Testis (tissue), 3 donors: ENCODE data around the gene NOL4L. TPM values are rescaled to one million over a fixed set of nuclear protein-coding genes. Genes with fewer than 3 reads are reported as not detected.

Experiments used
- DNase-seq: peaks from one replicate; pipeline ENCODE4 v3.0.0-alpha.2; 2019
- H3K27ac ChIP-seq, 2 donors: fragments of 200-600 bp; sonication (generic); one replicate each; pipeline ENCODE4 v1.5.1; 2019
- H3K27me3 ChIP-seq: fragments of 200-600 bp; sonication (generic); one replicate; pipeline ENCODE4 v1.5.1; 2019
- H3K36me3 ChIP-seq: fragments of 200-600 bp; sonication (generic); one replicate; pipeline ENCODE4 v1.5.1; 2017; ENCODE audit warnings: low read depth; ENCODE audit errors: missing control alignments
- H3K4me1 ChIP-seq: fragments of 200-600 bp; sonication (generic); one replicate; pipeline ENCODE4 v1.5.1; 2019
- H3K4me3 ChIP-seq, 2 donors: fragments of 200-600 bp; sonication (generic); one replicate each; pipeline ENCODE4 v1.5.1; 2017 to 2019
- H3K9me3 ChIP-seq: fragments of 200-600 bp; sonication (generic); one replicate; pipeline ENCODE4 v1.5.1; 2017
- POLR2A ChIP-seq: fragments of 450-650 bp; IDR thresholded peaks from one replicate; pipeline ENCODE4 v1.6.1; 2017; ENCODE audit warnings: antibody characterized with exemption, mild to moderate bottlenecking, moderate library complexity
- WGBS, 2 donors: methylation state at CpG; one replicate each; pipeline ENCODE4 v1.1.5; 2018; 5-methylcytosine and 5-hydroxymethylcytosine counted together
- intact Hi-C: fragments of 100-400 bp; cut with DNase I; formaldehyde crosslinking; loops from one replicate; pipeline ENCODE4 v1.15.1; 2023; ENCODE audit warnings: low total_unique reads
- polyA plus RNA-seq: library from polyadenylated mRNA; stranded (reverse); fragments of 350-450 nt; fragmentation: Illumina TruSeq; extraction: RNeasy Lipid Tissue Mini Kit (QIAGEN cat#74804); gene quantifications from one replicate; pipeline ENCODE4 v1.2.3, GENCODE V29; 2014; ENCODE audit warnings: low read depth, low replicate concordance; ENCODE audit not compliant: insufficient read depth
- total RNA-seq, 2 donors: library from RNA; depleted of rRNA; stranded (reverse); fragments of >200 nt; gene quantifications; one replicate each; pipeline ENCODE4 v1.2.3, GENCODE V29; 2016
- TF ChIP-seq, protein P1 (sequence below), 3 experiments: fragments of 450-650 bp in 2 of 3; fragments of 200-600 bp in 1 of 3; sonication (generic) in 1 of 3; IDR thresholded peaks; one replicate each; pipeline ENCODE4 v1.5.1; 2016 to 2019; ENCODE audit warnings: antibody characterized with exemption in 3 of 3, mild to moderate bottlenecking in 2 of 3, moderate library complexity in 1 of 3

Gene NOL4L
- total and polyA plus RNA-seq, 3 donors from 2014 or later, result 100.0 to 129 (median 115) TPM

DNA sequence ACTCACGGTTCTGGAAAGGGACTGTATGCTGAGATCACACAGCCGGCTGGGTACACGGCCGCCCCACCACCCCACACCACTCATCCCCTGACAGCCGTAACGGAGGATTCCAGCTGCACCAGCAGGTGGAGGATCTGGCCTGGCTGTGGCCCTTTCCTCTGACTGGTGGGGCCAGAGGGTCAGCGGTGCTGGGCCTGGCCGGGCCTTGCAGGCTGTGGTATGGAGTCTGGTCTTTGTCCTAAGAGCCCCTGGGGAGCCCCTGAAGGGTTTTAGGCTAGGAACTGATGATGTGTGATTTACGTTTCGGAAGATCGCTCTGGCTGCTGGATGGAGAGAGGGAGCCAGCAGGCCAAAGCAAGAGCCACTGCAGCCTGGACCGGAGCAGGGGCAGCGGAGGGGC is 26.6 kb downstream of the NOL4L start:
- intact Hi-C loops, result no loop called here
- no peaks in the 10 kb centered on the region for H3K36me3 ChIP-seq
- WGBS, 2 donors, result 82 to 100% methylated on average over 1 to 13 of the region's 13 CpGs
- H3K27me3 ChIP-seq, result no peaks in the 10 kb centered on the region
- H3K9me3 ChIP-seq, result no peaks in the 10 kb centered on the region
- H3K27ac ChIP-seq, result no peak overlapping the region
- TF ChIP-seq, protein P1, sequence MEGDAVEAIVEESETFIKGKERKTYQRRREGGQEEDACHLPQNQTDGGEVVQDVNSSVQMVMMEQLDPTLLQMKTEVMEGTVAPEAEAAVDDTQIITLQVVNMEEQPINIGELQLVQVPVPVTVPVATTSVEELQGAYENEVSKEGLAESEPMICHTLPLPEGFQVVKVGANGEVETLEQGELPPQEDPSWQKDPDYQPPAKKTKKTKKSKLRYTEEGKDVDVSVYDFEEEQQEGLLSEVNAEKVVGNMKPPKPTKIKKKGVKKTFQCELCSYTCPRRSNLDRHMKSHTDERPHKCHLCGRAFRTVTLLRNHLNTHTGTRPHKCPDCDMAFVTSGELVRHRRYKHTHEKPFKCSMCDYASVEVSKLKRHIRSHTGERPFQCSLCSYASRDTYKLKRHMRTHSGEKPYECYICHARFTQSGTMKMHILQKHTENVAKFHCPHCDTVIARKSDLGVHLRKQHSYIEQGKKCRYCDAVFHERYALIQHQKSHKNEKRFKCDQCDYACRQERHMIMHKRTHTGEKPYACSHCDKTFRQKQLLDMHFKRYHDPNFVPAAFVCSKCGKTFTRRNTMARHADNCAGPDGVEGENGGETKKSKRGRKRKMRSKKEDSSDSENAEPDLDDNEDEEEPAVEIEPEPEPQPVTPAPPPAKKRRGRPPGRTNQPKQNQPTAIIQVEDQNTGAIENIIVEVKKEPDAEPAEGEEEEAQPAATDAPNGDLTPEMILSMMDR (IDR thresholded peaks at IDR 0.05), result no peak
- TF ChIP-seq POLR2A, result no peak
- peaks cover 28% of the 10 kb centered on the region for H3K4me1 ChIP-seq
- no peak overlapping the region for H3K4me3 ChIP-seq
- DNase-seq, result no peak

DNA sequence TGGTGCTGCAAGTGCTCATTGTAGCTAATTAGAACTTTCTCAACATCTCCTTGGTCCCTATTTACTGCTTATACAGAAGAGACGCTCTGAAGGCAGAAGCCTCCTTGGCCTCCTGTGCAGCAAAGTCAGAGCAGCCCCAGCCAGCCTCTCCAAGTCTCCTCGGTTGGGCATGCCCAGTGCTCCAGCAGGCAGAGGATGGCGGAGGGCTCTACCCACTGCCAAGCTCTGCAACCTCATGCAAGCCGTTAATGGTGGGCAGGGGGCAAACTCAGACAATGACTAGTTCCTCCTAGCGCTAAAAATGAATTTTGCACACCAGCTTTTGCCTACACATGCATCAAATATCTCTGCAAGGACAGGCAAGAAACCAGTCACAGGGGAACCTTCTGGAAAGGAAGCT is 27.8 kb downstream of the NOL4L start:
- 62 to 90% methylated on average over 5 of the region's 5 CpGs for WGBS, 2 donors
- H3K27me3 ChIP-seq, result no peaks in the 10 kb centered on the region
- no peak overlapping the region for H3K27ac ChIP-seq
- no peaks in the 10 kb centered on the region for H3K9me3 ChIP-seq
- H3K36me3 ChIP-seq, result no peaks in the 10 kb centered on the region
- TF ChIP-seq, protein P1 (IDR thresholded peaks at IDR 0.05), result no peak
- intact Hi-C loops, result no loop called here
- no peak overlapping the region for H3K4me3 ChIP-seq
- no peak for DNase-seq
- peaks cover 24% of the 10 kb centered on the region for H3K4me1 ChIP-seq

DNA sequence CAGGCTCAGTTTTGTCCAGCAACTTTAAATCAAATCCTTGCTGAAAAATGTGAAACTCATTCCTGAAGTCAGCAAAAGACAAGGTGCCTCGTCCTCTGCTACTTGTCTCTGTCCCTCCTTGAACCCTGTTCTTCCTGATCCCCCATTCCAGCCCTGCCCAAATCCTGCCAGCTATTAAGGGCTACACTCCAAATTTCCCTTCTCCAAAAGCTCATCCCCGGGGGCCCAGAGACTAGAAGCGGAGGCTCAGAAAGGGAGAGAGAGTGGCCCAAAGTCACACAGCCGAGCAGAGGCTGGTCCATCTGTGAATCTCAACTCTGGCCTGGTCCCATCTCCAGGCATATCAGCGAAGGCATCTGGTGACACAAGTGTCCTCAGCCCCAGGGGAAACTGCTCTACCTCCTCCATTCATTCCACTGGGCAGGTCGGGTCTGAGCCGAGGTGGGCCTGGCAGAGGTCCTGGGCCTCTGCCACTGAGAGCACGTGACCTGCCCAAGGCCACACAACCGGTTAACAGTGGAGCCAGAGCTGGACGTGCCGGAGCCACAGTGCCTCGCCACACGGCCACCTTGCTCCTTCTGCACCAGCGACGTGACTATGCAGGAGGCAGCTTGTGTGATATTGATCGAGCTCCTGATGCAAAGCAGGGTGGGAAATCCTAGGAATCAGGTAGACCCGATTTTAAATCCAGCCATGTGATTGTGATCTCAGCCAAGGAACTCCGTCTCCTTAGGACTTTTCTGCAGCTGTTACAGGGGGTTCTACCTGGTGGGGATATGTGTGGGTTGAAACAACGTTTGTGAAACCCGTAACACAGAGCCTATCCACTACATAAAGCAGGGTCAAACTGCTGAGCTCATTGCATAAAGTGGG is 28.6 kb downstream of the NOL4L start:
- Histone ChIP-seq H3K4me3 (no peak overlapping the region), H3K4me1 (peaks cover 18% of the 10 kb centered on the region), H3K9me3 (no peaks in the 10 kb centered on the region), H3K27me3 (no peaks in the 10 kb centered on the region), H3K27ac (no peak overlapping the region), H3K36me3 (no peaks in the 10 kb centered on the region)
- intact Hi-C loops, result no loop called here
- DNase-seq, result peak; percentile 49
- 62 to 82% methylated on average over 16 to 20 of the region's 20 CpGs for WGBS, 2 donors
- TF ChIP-seq POLR2A, result no peak
- TF ChIP-seq, protein P1 (IDR thresholded peaks at IDR 0.05), result no peak

DNA sequence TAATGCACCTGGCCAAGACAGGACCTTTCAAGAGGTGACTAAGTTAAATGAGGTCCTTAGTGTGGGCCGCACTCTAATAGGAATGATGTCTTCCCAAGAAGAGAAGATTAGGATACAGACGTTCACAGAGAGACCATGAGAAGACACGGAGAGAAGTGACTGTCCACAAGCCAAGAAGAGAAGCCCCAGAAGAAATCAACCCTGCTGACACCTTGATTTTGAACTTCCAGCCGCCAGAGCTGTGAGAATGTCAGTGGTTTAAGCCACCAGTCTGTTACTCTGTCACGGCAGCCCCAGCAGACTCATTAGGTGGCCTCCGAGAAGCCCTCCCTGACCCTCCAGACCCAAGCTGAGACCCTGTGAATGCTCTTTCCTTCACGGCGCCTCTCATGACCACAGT is 29.5 kb downstream of the NOL4L start:
- Histone ChIP-seq H3K4me1 (peaks cover 8% of the 10 kb centered on the region), H3K36me3 (no peaks in the 10 kb centered on the region), H3K27me3 (no peaks in the 10 kb centered on the region), H3K9me3 (no peaks in the 10 kb centered on the region), H3K4me3 (no peak overlapping the region), H3K27ac (no peak overlapping the region)
- intact Hi-C loops, result no loop called here
- DNase-seq, result no peak
- TF ChIP-seq, protein P1 (IDR thresholded peaks at IDR 0.05), result no peak
- no peak for TF ChIP-seq POLR2A
- WGBS, 2 donors, result 81 to 96% methylated on average over 8 of the region's 8 CpGs

DNA sequence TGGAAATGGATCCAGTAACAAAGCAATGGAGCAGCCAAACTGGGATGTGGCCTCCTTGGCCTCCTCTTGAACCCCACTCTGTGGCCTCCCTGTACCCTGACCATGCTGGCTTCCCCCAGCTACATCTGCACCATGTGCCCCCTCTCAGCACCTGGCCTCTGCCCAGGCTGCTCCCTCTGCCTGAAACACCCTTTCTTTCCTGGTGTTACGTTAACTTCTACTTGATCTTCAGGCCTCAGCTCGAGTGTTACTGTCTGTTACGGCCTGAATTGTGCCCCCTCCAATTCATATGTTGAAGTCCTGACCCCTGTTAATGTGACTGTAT is 30.2 kb downstream of the NOL4L start:
- no peak for DNase-seq
- intact Hi-C loops, result no loop called here
- WGBS, 2 donors, result 95% methylated on average over 3 of the region's 3 CpGs

More for the DNA sequence above, 30.2 kb downstream of the NOL4L start:
- Histone ChIP-seq H3K27me3 (no peaks in the 10 kb centered on the region), H3K9me3 (no peaks in the 10 kb centered on the region), H3K4me1 (peaks cover 7% of the 10 kb centered on the region), H3K27ac (no peak overlapping the region), H3K36me3 (no peaks in the 10 kb centered on the region), H3K4me3 (no peak overlapping the region)
- TF ChIP-seq POLR2A, result no peak
- TF ChIP-seq, protein P1 (IDR thresholded peaks at IDR 0.05), result no peak
